D721Med (cell line): ENCODE results near the gene BCAS3.

Source experiments
- DNase-seq: peaks from one replicate; pipeline ENCODE4 v3.0.0; 2011; ENCODE audit warnings: low spot score; ENCODE audit not compliant: insufficient read length
- FAIRE-seq: peaks from 2 replicates; lab custom pipeline; 2011; peaks lifted over from hg19 to GRCh38; lab: Jason Lieb, UNC
- TF ChIP-seq, protein P1 (sequence below): IDR thresholded peaks from 2 replicates; pipeline ENCODE4 v1.5.1; 2012; ENCODE audit warnings: mild to moderate bottlenecking, control low read depth; ENCODE audit not compliant: insufficient read depth; ENCODE audit errors: missing control alignments

Gene BCAS3

DNA sequence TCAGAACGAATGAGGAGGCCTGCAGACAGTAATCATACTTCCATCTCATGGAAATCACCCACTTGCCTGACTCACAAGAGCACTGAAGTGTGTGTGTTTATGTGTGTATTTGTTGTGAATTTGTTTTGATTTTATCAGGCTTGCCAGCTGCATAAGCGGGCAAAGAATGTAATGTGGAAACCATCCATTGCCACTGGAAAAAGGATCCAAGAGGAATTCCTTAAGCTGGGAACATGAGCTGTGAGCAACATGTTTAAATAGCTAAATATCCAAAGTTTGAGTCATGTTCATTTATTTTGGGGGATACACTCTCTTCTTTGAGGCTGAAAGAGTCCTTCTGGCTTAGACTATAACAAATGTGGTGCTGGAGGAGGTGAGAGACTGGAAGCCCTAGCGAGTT, 523.6 kb downstream of the BCAS3 start:
- FAIRE-seq (no peak), DNase-seq (no peak)
- TF ChIP-seq, protein P1, sequence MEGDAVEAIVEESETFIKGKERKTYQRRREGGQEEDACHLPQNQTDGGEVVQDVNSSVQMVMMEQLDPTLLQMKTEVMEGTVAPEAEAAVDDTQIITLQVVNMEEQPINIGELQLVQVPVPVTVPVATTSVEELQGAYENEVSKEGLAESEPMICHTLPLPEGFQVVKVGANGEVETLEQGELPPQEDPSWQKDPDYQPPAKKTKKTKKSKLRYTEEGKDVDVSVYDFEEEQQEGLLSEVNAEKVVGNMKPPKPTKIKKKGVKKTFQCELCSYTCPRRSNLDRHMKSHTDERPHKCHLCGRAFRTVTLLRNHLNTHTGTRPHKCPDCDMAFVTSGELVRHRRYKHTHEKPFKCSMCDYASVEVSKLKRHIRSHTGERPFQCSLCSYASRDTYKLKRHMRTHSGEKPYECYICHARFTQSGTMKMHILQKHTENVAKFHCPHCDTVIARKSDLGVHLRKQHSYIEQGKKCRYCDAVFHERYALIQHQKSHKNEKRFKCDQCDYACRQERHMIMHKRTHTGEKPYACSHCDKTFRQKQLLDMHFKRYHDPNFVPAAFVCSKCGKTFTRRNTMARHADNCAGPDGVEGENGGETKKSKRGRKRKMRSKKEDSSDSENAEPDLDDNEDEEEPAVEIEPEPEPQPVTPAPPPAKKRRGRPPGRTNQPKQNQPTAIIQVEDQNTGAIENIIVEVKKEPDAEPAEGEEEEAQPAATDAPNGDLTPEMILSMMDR = no peak

DNA sequence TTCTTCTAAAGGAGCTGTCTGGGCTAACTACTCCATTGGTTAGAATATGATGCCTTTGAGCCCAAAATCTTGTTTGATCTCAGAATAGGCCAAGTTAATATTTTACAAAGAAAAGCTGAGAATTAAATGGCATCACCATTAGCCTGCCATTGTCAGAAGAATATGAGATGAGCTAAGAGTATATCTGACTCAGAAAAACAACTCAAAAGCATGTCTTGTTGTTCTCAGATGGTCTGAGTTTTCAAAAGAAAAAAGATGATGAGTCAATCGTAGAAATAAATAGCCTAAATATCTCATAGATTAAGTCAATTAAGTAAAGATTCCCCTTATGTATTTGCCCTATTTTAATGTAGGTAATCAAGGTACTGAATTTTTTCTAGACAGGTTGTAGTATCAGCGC, 524.9 kb downstream of the BCAS3 start:
- DNase-seq (no peak), FAIRE-seq (no peak)
- TF ChIP-seq, protein P1 = no peak

DNA sequence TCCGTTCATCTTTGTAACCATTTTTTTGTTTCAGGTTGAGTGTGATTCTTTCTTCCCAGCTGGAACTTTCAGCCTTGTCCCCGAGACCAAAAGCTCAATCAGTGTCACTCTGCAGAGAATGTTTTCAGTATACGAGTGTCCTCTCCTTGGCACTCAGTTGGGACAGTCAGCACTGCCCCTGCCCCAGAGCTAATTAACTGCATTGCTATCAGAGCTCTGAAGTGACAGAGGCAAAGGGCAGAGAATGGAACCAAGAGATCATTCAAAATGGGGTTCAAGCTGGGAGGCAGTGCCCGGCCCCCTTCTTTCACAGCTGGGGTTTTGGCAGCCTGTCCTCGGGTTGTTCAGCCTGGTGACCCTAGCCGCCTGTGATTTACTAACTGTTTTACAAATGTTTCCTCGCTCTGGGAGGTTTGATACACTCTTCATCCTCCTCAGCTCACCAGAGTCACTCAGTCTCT, 526.0 kb downstream of the BCAS3 start:
- FAIRE-seq = no peak
- no peak for DNase-seq
- TF ChIP-seq, protein P1 = no peak

DNA sequence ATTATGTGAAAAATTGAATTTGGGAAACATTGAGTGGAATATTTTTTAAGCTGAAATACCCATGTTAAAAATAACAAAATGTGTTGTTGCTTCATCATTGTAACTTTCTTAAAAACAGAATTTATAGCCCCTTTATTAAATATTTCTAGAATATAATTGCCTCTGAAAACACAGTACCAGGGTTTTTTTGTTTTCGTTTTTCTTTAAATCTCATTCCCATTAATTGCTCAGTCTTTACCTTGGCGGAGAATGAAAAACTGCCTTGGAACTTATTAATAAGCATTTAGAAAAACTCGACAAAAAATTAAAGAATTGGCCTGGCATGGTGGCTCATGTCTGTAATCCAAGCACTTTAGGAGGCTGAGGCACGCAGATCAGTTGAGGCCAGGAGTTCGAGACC, 526.8 kb downstream of the BCAS3 start:
- DNase-seq (no peak), FAIRE-seq (no peak)
- TF ChIP-seq, protein P1 = no peak

DNA sequence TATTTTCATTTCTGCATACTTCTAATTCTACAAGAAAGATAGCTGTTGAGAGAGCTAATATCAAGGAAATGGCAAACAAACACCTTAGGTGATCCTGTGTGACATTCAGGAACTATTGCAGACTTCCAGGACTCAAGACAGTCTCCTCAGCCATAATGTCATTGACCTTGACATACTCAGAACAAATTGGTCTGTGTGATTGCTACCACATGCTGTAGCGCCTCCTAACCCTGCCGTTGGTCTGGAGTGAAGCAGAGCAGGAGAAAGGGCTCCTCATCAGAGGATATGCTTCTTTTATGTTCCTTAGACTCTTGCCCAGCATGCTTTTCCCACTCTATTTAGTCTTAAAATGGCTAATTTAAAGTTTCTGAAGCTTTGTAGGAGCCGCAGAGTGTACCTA, 527.8 kb downstream of the BCAS3 start:
- FAIRE-seq (no peak), DNase-seq (no peak)
- TF ChIP-seq, protein P1 = no peak

DNA sequence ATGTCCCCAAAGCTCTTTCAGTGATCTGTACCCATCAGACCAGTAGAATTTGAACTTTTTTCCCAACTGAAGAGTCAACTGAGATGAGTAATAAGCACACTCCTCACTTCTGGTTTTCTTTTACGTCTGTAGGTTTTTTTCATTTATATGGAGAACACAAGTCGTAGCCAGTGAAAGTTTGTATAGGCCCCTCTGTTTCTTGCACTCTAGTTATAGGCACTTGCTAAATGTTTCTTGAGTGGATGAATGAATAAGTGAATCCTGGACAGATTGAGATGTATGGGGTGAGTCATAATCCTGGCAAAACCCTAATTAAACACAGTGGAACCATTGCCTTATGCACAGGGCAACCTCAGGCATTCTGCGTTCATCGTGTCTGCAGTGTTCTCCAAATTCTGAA, 528.3 kb downstream of the BCAS3 start:
- FAIRE-seq = no peak
- TF ChIP-seq, protein P1 = no peak
- no peak for DNase-seq

DNA sequence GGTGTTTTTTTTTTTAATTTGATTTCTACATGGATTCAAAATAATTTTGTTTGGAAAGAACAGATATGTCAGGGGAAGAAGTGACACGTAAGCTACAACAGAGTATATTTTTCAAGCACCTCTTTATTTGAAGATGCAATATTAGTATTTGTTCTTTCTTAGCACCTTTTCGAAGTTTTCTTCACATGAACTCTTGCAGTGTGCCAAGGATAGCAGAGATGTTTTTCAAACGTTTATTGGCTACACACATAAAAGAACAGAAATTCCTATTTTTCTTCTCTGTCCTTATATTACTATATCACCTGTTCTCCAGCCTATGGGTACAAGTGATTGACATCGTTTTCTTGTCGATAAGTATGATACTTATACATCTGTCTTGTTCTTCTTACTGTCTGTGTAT, 529.3 kb downstream of the BCAS3 start:
- DNase-seq (no peak), FAIRE-seq (no peak)
- TF ChIP-seq, protein P1 = no peak
